OCI-LY3 (cell line): ENCODE measurements around the gene SP140.
A peak's percentile ranks its signal among the peaks of the same experiment; 100 is the strongest.

Experiments used
- H2AFZ ChIP-seq: fragments of 200-600, 300-600 bp; shearing (Covaris generic); 2 replicates; pipeline ENCODE4 v1.6.0; 2014; ENCODE audit warnings: antibody characterized with exemption, low read depth, low read length
- H3K27ac ChIP-seq: fragments of 200-600, 300-600 bp; sonication (generic); 2 replicates; pipeline ENCODE4 v1.5.1; 2014; ENCODE audit warnings: mild to moderate bottlenecking, low read length, moderate library complexity, mixed read lengths
- H3K27me3 ChIP-seq: fragments of 200-600, 300-600 bp; sonication (generic); 2 replicates; pipeline ENCODE4 v1.6.1; 2014; ENCODE audit warnings: low read depth, low read length, mixed read lengths
- H3K36me3 ChIP-seq: fragments of 200-600, 300-600 bp; sonication (generic); replicated peaks from 2 replicates; pipeline ENCODE3; 2014; ENCODE audit warnings: low read depth, low read length, mixed read lengths
- H3K4me1 ChIP-seq: fragments of 300-600, 200-600 bp; sonication (generic); 2 replicates; pipeline ENCODE4 v1.6.1; 2014; ENCODE audit warnings: low read length, mixed read lengths
- H3K4me2 ChIP-seq: fragments of 200-600, 300-600 bp; sonication (generic); 2 replicates; pipeline ENCODE4 v1.6.1; 2014; ENCODE audit warnings: low read length, mixed read lengths
- H3K4me3 ChIP-seq: fragments of 300-600, 200-600 bp; sonication (generic); 2 replicates; pipeline ENCODE4 v1.5.1; 2014; ENCODE audit warnings: antibody characterized with exemption, mild to moderate bottlenecking, low read length, moderate library complexity
- H3K79me2 ChIP-seq: fragments of 300-600, 200-600 bp; shearing (Covaris generic); 2 replicates; pipeline ENCODE4 v1.6.1; 2014; ENCODE audit warnings: mild to moderate bottlenecking, low read length, mixed read lengths
- H3K9ac ChIP-seq: fragments of 300-600, 200-600 bp; shearing (Covaris generic); 2 replicates; pipeline ENCODE4 v1.6.0; 2014; ENCODE audit warnings: mild to moderate bottlenecking, low read length, moderate library complexity
- H3K9me3 ChIP-seq: fragments of 200-600, 300-600 bp; shearing (Covaris generic); 2 replicates; pipeline ENCODE4 v1.6.1; 2014; ENCODE audit warnings: low read length, mixed read lengths; ENCODE audit not compliant: insufficient read depth
- H4K20me1 ChIP-seq: fragments of 200-600, 300-600 bp; sonication (generic); 2 replicates; pipeline ENCODE4 v1.6.1; 2016; ENCODE audit warnings: low read length, mixed read lengths; ENCODE audit not compliant: insufficient read depth
- CTCF ChIP-seq: fragments of 200-600, 300-600 bp; sonication (generic); IDR thresholded peaks from 2 replicates; pipeline ENCODE4 v1.5.1; 2014; ENCODE audit warnings: antibody characterized with exemption, low read length, low read depth
- EZH2phosphoT487 ChIP-seq: fragments of 200-600 bp; shearing (Covaris generic); IDR thresholded peaks from 2 replicates; pipeline ENCODE4 v1.6.1; 2018; ENCODE audit warnings: antibody characterized with exemption, mixed run types, low read depth

SP140 gene

GRCh38 chr2:230267059-230267458 lies 41.5 kb downstream of the SP140 start:
- TF ChIP-seq CTCF = no peak
- no peak for TF ChIP-seq EZH2phosphoT487
- H3K4me2 ChIP-seq = peak overlapping the region; percentile 61
- no peak overlapping the region for H2AFZ ChIP-seq
- peaks cover 64% of the 10 kb centered on the region for H3K79me2 ChIP-seq
- peak overlapping the region; percentile 60 for H3K9ac ChIP-seq
- H3K36me3 ChIP-seq = peaks cover 30% of the 10 kb centered on the region
- H3K27ac ChIP-seq = peak overlapping the region; percentile 98
- no peaks in the 10 kb centered on the region for H3K27me3 ChIP-seq
- no peaks in the 10 kb centered on the region for H3K9me3 ChIP-seq
- peak overlapping the region; percentile 38 for H3K4me3 ChIP-seq
- peaks cover 11% of the 10 kb centered on the region for H4K20me1 ChIP-seq
- H3K4me1 ChIP-seq = peaks cover 72% of the 10 kb centered on the region

GRCh38 chr2:230267556-230267955 lies 42.0 kb downstream of the SP140 start:
- TF ChIP-seq EZH2phosphoT487 = no peak
- Histone ChIP-seq H4K20me1 (peaks cover 6% of the 10 kb centered on the region; the same call in 1 of the 2 replicates), H3K36me3 (peaks cover 33% of the 10 kb centered on the region), H3K4me3 (peak overlapping the region; percentile 38), H3K4me1 (peaks cover 67% of the 10 kb centered on the region), H3K9ac (peak overlapping the region; percentile 69), H2AFZ (no peak overlapping the region), H3K27ac (peak overlapping the region; percentile 98), H3K4me2 (peak overlapping the region; percentile 61), H3K27me3 (no peaks in the 10 kb centered on the region), H3K79me2 (peaks cover 59% of the 10 kb centered on the region), H3K9me3 (no peaks in the 10 kb centered on the region)

GRCh38 chr2:230268606-230269243 lies 43.2 kb downstream of the SP140 start:
- TF ChIP-seq CTCF (no peak), EZH2phosphoT487 (no peak)
- Histone ChIP-seq H4K20me1 (no peaks in the 10 kb centered on the region), H3K27ac (peak overlapping the region; percentile 98), H3K9me3 (no peaks in the 10 kb centered on the region), H3K4me1 (peaks cover 66% of the 10 kb centered on the region), H3K36me3 (peaks cover 33% of the 10 kb centered on the region), H3K9ac (peak overlapping the region; percentile 69), H3K4me2 (peak overlapping the region; percentile 61), H3K4me3 (peak overlapping the region; percentile 59), H3K27me3 (no peaks in the 10 kb centered on the region), H3K79me2 (peaks cover 47% of the 10 kb centered on the region), H2AFZ (no peak overlapping the region)

- H3K27me3 ChIP-seq = no peaks in the 10 kb centered on the region
- peak overlapping the region; percentile 69 for H3K9ac ChIP-seq
- peaks cover 39% of the 10 kb centered on the region for H3K36me3 ChIP-seq
- peak overlapping the region; percentile 98 for H3K27ac ChIP-seq
- peak overlapping the region; percentile 61 for H3K4me2 ChIP-seq
- TF ChIP-seq CTCF (no peak), EZH2phosphoT487 (no peak)
- H4K20me1 ChIP-seq = no peaks in the 10 kb centered on the region
- H2AFZ ChIP-seq = no peak overlapping the region
- H3K9me3 ChIP-seq = no peaks in the 10 kb centered on the region
- H3K4me1 ChIP-seq = peaks cover 60% of the 10 kb centered on the region
- H3K4me3 ChIP-seq = peak overlapping the region; percentile 59
- H3K79me2 ChIP-seq = peaks cover 39% of the 10 kb centered on the region
Measured at GRCh38 chr2:230269715-230270114, 44.2 kb downstream of the SP140 start.
